Mesendoderm (in vitro differentiated cells): ENCODE results near the gene SIN3B.
"Not testable (repeated sequence)": the region's sequence is repeated elsewhere in the genome, so short reads cannot be mapped to it uniquely, and the experiment has no call there.

Experiments
- DNase-seq: peaks from one replicate; pipeline ENCODE4 v3.0.0; 2013
- H2AK5ac ChIP-seq: 2 replicates; pipeline ENCODE4 v1.6.1; 2013; ENCODE audit warnings: low read length, inconsistent platforms
- H2BK120ac ChIP-seq: 2 replicates; pipeline ENCODE4 v1.6.1; 2013; ENCODE audit warnings: low read depth, mild to moderate bottlenecking, low read length, moderate library complexity, mixed read lengths
- H2BK15ac ChIP-seq: replicated peaks from 2 replicates; pipeline ENCODE4 v1.6.1; 2013; ENCODE audit warnings: low read depth, mild to moderate bottlenecking, moderate library complexity
- H2BK5ac ChIP-seq: 2 replicates; pipeline ENCODE4 v1.6.1; 2013; ENCODE audit warnings: low read length, inconsistent platforms
- H3K18ac ChIP-seq: 2 replicates; pipeline ENCODE4 v1.6.1; 2013; ENCODE audit warnings: mild to moderate bottlenecking, low read length, mixed read lengths
- H3K23ac ChIP-seq: one replicate; pipeline ENCODE4 v1.6.1; 2013; ENCODE audit warnings: low read length
- H3K27ac ChIP-seq: 2 replicates; pipeline ENCODE4 v1.5.1; 2013; ENCODE audit warnings: low read depth, mild to moderate bottlenecking, inconsistent platforms, low read length, moderate library complexity
- H3K27me3 ChIP-seq: 2 replicates; pipeline ENCODE4 v1.6.1; 2013; ENCODE audit warnings: low read length, control low read depth, mild to moderate bottlenecking, inconsistent platforms; ENCODE audit not compliant: insufficient read depth, poor library complexity
- H3K36me3 ChIP-seq: 2 replicates; pipeline ENCODE4 v1.6.1; 2013; ENCODE audit warnings: low read length, inconsistent platforms; ENCODE audit not compliant: control insufficient read depth, insufficient read depth
- H3K4ac ChIP-seq: one replicate; pipeline ENCODE4 v1.6.1; 2013; ENCODE audit warnings: low read depth, mild to moderate bottlenecking, low read length, moderate library complexity
- H3K4me1 ChIP-seq: 2 replicates; pipeline ENCODE4 v1.6.1; 2013; ENCODE audit warnings: low read depth, low read length, inconsistent platforms; ENCODE audit not compliant: control insufficient read depth
- H3K4me2 ChIP-seq: 2 replicates; pipeline ENCODE4 v1.6.1; 2013; ENCODE audit warnings: low read length
- H3K4me3 ChIP-seq: 2 replicates; pipeline ENCODE4 v1.5.1; 2013; ENCODE audit warnings: mild to moderate bottlenecking, low read length
- H3K56ac ChIP-seq: one replicate; pipeline ENCODE4 v1.6.1; 2013; ENCODE audit warnings: low read length
- H3K79me1 ChIP-seq: 2 replicates; pipeline ENCODE4 v1.6.1; 2013; ENCODE audit warnings: low read length, inconsistent platforms
- H3K79me2 ChIP-seq: 2 replicates; pipeline ENCODE4 v1.6.1; 2013; ENCODE audit warnings: mild to moderate bottlenecking, low read length; ENCODE audit not compliant: control insufficient read depth, insufficient read depth
- H3K9ac ChIP-seq: 2 replicates; pipeline ENCODE4 v1.6.1; 2013; ENCODE audit warnings: low read length, inconsistent platforms
- H4K5ac ChIP-seq: one replicate; pipeline ENCODE4 v1.6.1; 2013; ENCODE audit warnings: low read length
- H4K8ac ChIP-seq: one replicate; pipeline ENCODE4 v1.6.1; 2013; ENCODE audit warnings: low read depth, mild to moderate bottlenecking, control low read depth, low read length, moderate library complexity
- WGBS: extraction: QIAGEN DNeasy Blood & Tissue Kit; methylation state at CpG from one replicate; pipeline ENCODE4 v1.1.7; 2013; ENCODE audit warnings: low lambda C conversion rate, missing lambda C conversion rate; ENCODE audit not compliant: insufficient coverage; ENCODE audit errors: extremely low coverage; 5-methylcytosine and 5-hydroxymethylcytosine counted together

The SIN3B gene

DNA sequence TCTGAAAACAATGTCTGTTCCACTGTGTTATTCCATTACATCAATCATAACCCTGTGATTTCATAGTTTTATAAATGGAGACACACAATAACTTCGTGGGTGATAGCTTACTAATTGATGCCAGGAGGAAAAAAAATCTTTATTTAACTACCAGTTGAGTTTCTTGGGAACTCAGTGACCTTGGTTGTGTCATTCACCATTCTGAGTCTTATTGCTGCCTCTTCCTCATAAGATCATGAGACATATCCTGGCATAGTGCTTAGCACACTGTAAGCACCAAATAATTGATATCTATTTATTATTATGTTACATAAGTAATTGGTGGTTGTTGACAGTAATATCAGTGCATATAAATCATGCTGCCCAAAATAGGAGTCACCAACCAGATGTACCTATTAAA lies 39.1 kb upstream of the SIN3B start:
- no peak overlapping the region for H2BK15ac ChIP-seq
- H4K8ac ChIP-seq, result no peak overlapping the region
- H3K4me1 ChIP-seq, result no peaks in the 10 kb centered on the region
- H2BK120ac ChIP-seq, result no peak overlapping the region
- H3K18ac ChIP-seq, result no peak overlapping the region
- no peak for DNase-seq
- no peak overlapping the region for H4K5ac ChIP-seq
- no peak overlapping the region for H3K4ac ChIP-seq
- H3K4me2 ChIP-seq, result no peak overlapping the region
- H3K56ac ChIP-seq, result no peak overlapping the region
- H3K27ac ChIP-seq, result no peak overlapping the region
- no peaks in the 10 kb centered on the region for H3K36me3 ChIP-seq
- no peak overlapping the region for H3K23ac ChIP-seq
- no peak overlapping the region for H3K4me3 ChIP-seq
- H3K79me1 ChIP-seq, result no peaks in the 10 kb centered on the region
- H3K27me3 ChIP-seq, result no peaks in the 10 kb centered on the region
- H2AK5ac ChIP-seq, result no peak overlapping the region
- no CpG with 5 or more reads among the region's 1 CpG for WGBS
- no peaks in the 10 kb centered on the region for H3K79me2 ChIP-seq
- no peak overlapping the region for H2BK5ac ChIP-seq
- no peak overlapping the region for H3K9ac ChIP-seq

DNA sequence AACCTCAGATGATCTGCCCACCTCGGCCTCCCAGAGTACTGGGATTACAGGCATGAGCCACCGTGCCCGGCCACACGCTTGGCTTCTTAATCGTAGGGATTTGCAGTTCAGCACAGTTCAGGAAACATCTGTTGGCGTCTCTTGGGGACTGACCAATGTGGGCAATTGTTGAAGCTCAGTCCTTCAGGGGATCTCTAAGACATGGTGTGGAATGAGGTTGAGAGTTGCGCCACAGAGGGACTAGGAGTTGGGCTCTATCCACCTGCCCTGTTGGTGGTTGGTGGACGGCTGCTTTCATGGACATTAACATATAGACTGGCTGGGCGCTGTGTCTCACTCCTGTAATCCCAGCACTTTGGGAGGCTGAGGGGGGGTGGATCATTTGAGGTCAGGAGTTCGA lies 37.3 kb upstream of the SIN3B start:
- no peak overlapping the region for H3K4ac ChIP-seq
- no peak overlapping the region for H2BK5ac ChIP-seq
- H2AK5ac ChIP-seq, result no peak overlapping the region
- no peak overlapping the region for H4K8ac ChIP-seq
- H3K18ac ChIP-seq, result no peak overlapping the region
- H3K79me2 ChIP-seq, result no peaks in the 10 kb centered on the region
- no peaks in the 10 kb centered on the region for H3K79me1 ChIP-seq
- no peaks in the 10 kb centered on the region for H3K36me3 ChIP-seq
- no peaks in the 10 kb centered on the region for H3K4me1 ChIP-seq
- no peak overlapping the region for H3K9ac ChIP-seq
- H3K4me2 ChIP-seq, result no peak overlapping the region
- H2BK15ac ChIP-seq, result no peak overlapping the region
- H3K27ac ChIP-seq, result no peak overlapping the region
- H4K5ac ChIP-seq, result no peak overlapping the region
- H3K56ac ChIP-seq, result no peak overlapping the region
- no peak overlapping the region for H3K4me3 ChIP-seq
- WGBS, result no CpG with 5 or more reads among the region's 10 CpGs
- no peak overlapping the region for H3K23ac ChIP-seq
- DNase-seq, result no peak
- H3K27me3 ChIP-seq, result no peaks in the 10 kb centered on the region
- H2BK120ac ChIP-seq, result no peak overlapping the region

DNA sequence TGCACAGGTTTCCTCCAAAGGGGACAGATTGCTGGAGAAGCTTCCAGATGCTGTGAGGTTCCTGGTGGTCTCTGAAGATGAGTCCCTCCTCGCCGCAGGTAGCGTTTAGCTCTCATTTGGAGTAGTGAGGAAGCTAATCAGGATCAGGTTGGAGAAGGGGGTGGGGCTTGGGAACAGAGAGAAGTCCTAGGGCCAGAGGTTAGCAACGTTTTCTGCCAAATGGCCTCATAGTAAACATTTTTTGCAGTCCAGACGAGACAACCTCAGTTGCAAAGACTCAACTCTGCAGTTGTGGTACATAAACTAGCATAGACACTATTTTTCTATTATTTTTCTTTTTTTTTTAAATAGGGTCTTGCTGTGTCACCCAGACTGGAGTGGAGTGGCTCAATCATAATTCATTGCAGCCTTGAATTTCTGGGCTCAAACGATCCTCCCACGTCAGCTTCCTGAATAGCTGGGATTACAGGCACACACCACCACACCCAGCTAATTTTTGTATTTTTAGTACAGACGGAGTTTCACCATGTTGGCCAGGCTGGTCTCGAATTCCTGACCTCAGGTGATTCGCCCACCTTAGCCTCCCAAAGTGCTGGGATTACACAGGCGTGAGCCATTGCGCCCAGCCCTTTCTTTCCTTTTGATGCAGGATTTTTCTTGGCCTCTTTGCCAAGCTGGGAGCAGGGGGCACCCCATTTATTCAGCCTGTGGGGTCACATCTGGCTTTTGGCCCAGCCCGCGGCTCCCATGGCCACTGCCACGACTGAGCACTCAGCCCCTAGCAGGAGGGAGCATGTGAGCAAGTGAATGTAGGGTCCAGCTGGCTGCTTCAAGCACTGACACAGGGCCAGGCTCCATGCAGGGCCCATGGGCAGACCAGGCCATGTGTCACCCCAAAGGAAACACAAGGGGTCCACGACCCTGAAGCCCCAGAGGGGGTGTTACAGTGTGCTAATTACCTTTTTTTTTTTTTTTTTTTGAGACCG lies 34.4 kb upstream of the SIN3B start:
- H4K8ac ChIP-seq, result no peak overlapping the region
- no peaks in the 10 kb centered on the region for H3K4me1 ChIP-seq
- no peaks in the 10 kb centered on the region for H3K79me2 ChIP-seq
- no peaks in the 10 kb centered on the region for H3K36me3 ChIP-seq
- no peak overlapping the region for H3K56ac ChIP-seq
- no peak overlapping the region for H3K23ac ChIP-seq
- H2BK120ac ChIP-seq, result no peak overlapping the region
- H3K4me2 ChIP-seq, result no peak overlapping the region
- H3K27me3 ChIP-seq, result no peaks in the 10 kb centered on the region
- no peak overlapping the region for H2BK5ac ChIP-seq
- H2BK15ac ChIP-seq, result no peak overlapping the region
- H3K18ac ChIP-seq, result no peak overlapping the region
- H2AK5ac ChIP-seq, result no peak overlapping the region
- WGBS, result no CpG with 5 or more reads among the region's 17 CpGs
- DNase-seq, result no peak
- no peak overlapping the region for H3K9ac ChIP-seq
- no peak overlapping the region for H3K4me3 ChIP-seq
- H3K4ac ChIP-seq, result no peak overlapping the region
- no peak overlapping the region for H4K5ac ChIP-seq
- no peak overlapping the region for H3K27ac ChIP-seq
- H3K79me1 ChIP-seq, result no peaks in the 10 kb centered on the region

DNA sequence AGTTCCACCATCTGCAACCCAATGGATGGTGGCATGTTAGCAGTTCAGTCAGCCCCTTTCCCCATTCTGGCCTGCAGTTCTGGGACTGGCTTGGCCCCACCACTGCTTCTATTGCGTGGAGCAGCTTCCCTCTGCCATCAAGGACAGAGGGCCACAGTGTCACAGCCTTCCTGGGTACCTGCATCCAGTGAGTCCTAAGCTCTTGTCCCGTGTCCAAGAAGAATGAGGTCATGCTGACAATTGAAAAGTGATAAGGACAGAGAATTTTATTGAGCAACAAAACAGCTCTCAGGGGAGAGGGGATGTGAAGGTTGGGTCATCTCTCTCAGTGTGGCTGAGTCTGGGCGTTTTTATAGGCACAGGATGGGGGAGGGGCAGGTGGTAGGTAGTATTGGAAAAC lies 33.5 kb upstream of the SIN3B start:
- no peak overlapping the region for H2BK5ac ChIP-seq
- H3K79me2 ChIP-seq, result no peaks in the 10 kb centered on the region
- no peak overlapping the region for H4K8ac ChIP-seq
- H2BK15ac ChIP-seq, result no peak overlapping the region
- no peaks in the 10 kb centered on the region for H3K27me3 ChIP-seq
- no peak overlapping the region for H3K56ac ChIP-seq
- no peak overlapping the region for H2AK5ac ChIP-seq
- no peak overlapping the region for H4K5ac ChIP-seq
- peak; percentile 38 for DNase-seq
- H3K18ac ChIP-seq, result no peak overlapping the region
- H3K23ac ChIP-seq, result no peak overlapping the region
- H3K9ac ChIP-seq, result no peak overlapping the region
- no CpG with 5 or more reads among the region's 3 CpGs for WGBS
- no peak overlapping the region for H3K4me3 ChIP-seq
- no peaks in the 10 kb centered on the region for H3K36me3 ChIP-seq
- H3K4ac ChIP-seq, result no peak overlapping the region
- no peak overlapping the region for H3K4me2 ChIP-seq
- H3K79me1 ChIP-seq, result no peaks in the 10 kb centered on the region
- no peak overlapping the region for H3K27ac ChIP-seq
- no peaks in the 10 kb centered on the region for H3K4me1 ChIP-seq
- no peak overlapping the region for H2BK120ac ChIP-seq

DNA sequence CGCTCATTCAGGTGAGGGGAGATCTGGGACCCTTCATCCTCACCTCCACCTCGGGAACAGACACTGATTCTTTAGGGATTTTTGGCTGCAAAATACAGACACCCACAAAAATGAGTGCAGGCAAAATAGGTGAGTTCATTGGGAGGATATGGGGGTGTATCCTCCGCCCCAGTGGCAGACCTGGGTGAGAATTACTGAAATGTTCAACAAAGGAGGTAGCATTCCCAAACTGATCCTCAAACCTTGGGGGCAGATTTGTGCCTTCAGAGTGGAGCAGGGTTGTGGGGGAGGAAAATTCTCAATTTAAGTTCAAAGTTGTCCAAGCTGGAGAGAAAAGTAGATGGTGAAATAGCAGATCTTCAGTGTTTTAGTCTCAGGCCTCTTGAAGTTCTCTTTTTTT lies 31.3 kb upstream of the SIN3B start:
- H3K27me3 ChIP-seq, result no peaks in the 10 kb centered on the region
- H3K23ac ChIP-seq, result no peak overlapping the region
- no peak overlapping the region for H4K5ac ChIP-seq
- no peak overlapping the region for H3K56ac ChIP-seq
- no peaks in the 10 kb centered on the region for H3K79me2 ChIP-seq
- H3K27ac ChIP-seq, result no peak overlapping the region
- DNase-seq, result no peak
- H3K36me3 ChIP-seq, result no peaks in the 10 kb centered on the region
- H3K18ac ChIP-seq, result no peak overlapping the region
- H3K4ac ChIP-seq, result no peak overlapping the region
- H3K79me1 ChIP-seq, result no peaks in the 10 kb centered on the region
- H4K8ac ChIP-seq, result no peak overlapping the region
- no peak overlapping the region for H2BK5ac ChIP-seq
- H3K4me3 ChIP-seq, result no peak overlapping the region
- no peaks in the 10 kb centered on the region for H3K4me1 ChIP-seq
- H2BK120ac ChIP-seq, result no peak overlapping the region
- no peak overlapping the region for H3K9ac ChIP-seq
- WGBS, result no CpG with 5 or more reads among the region's 3 CpGs
- H3K4me2 ChIP-seq, result no peak overlapping the region
- H2BK15ac ChIP-seq, result no peak overlapping the region
- no peak overlapping the region for H2AK5ac ChIP-seq

DNA sequence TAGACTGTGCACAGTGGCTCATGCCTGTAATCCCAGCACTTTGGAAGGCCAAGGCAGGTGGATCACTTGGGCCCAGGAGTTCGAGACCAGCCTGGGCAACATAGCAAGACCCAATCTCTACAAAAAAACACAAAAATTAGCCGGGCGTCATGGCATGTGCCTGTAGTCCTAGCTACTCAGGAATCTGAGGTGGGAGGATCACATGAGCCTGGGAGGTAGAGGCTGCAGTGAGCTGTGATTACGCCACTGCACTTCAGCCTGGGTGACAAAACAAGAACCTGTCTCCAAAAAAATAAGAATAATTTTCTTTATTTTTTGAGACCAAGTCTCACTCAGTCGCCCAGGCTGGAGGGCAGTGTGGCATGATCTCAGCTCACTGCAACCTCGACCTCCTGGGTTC lies 30.9 kb upstream of the SIN3B start:
- not testable (repeated sequence) for H3K23ac ChIP-seq, H2AK5ac ChIP-seq, H3K79me1 ChIP-seq, H3K4me3 ChIP-seq, H2BK15ac ChIP-seq, H3K18ac ChIP-seq, H3K27me3 ChIP-seq, H4K8ac ChIP-seq, H3K27ac ChIP-seq, H3K4me1 ChIP-seq, H3K36me3 ChIP-seq, H3K4ac ChIP-seq, H3K4me2 ChIP-seq, H3K9ac ChIP-seq, H4K5ac ChIP-seq, H2BK5ac ChIP-seq, H3K79me2 ChIP-seq, DNase-seq, H3K56ac ChIP-seq, H2BK120ac ChIP-seq
- no CpG with 5 or more reads among the region's 6 CpGs for WGBS
